HCT116 (cell line): Measurements from ENCODE around the gene CAMK2G. TPM values are rescaled to one million over a fixed set of nuclear protein-coding genes. Genes with fewer than 3 reads are reported as not detected.

Source experiments
- ATAC-seq: fragments of 200-7000 bp; cut with Tn5 transposase; 2 replicates; pipeline ENCODE4 v1.9.1; 2020; ENCODE audit warnings: mild to moderate bottlenecking, moderate library complexity
- BruUV-seq: library from RNA; stranded (reverse); fragments of 400-500 nt; replicated peaks from 2 replicates; lab custom pipeline; 2021; lab: Mats Ljungman, UMichigan
- CTCF ChIA-PET: fragments of 300-600 bp; sonication (Branson Sonifier 250); formaldehyde crosslinking; loops from one replicate; lab custom pipeline; 2021; ENCODE audit warnings: antibody characterized with exemption; lab: Charles Lee
- POLR2A ChIA-PET: fragments of 300-600, 350-600 bp; sonication (Branson Sonifier 250); formaldehyde crosslinking; loops from one replicate; lab custom pipeline; 2021; ENCODE audit warnings: antibody characterized with exemption; lab: Charles Lee
- RAD21 ChIA-PET, 2 experiments: fragments of 300-600 bp; sonication (Branson Sonifier 250); formaldehyde crosslinking; loops; one replicate each; lab custom pipeline; 2023; ENCODE audit warnings: low total read pairs in 2 of 2; ENCODE audit not compliant: uncharacterized antibody in 2 of 2, unreplicated experiment in 2 of 2, low non-redundant PET in 1 of 2; lab: Charles Lee
- DNase-seq: peaks from one replicate; pipeline ENCODE4 v3.0.0-alpha.2; 2010; ENCODE audit warnings: low read depth, low spot score
- H2AFZ ChIP-seq: fragments of 200-600 bp; shearing (Covaris generic), sonication (generic); 2 replicates; pipeline ENCODE4 v1.6.1; 2017; ENCODE audit warnings: low read depth, mixed run types, mixed read lengths, antibody characterized with exemption, low read length; ENCODE audit not compliant: poor library complexity, severe bottlenecking
- H3K27ac ChIP-seq: 2 replicates; pipeline ENCODE4 v1.5.1; 2012; ENCODE audit warnings: low read depth, low read length
- H3K27me3 ChIP-seq: fragments of 200-600 bp; sonication (generic); 2 replicates; pipeline ENCODE4 v1.6.1; 2016; ENCODE audit warnings: mixed run types, low read length, mixed read lengths; ENCODE audit not compliant: insufficient read depth
- H3K36me3 ChIP-seq, 2 experiments: fragments of 200-500 bp in 1 of 2; fragments of 200-600 bp in 1 of 2; sonication (Bioruptor generic) in 1 of 2; sonication (generic) in 1 of 2; 2 replicates each; pipeline versions ENCODE4 v1.5.1 to v1.6.1; 2014 to 2016; ENCODE audit warnings: low read length in 2 of 2, inconsistent platforms in 1 of 2, mixed read lengths in 1 of 2, mixed run types in 1 of 2; ENCODE audit not compliant: insufficient read depth in 2 of 2, control insufficient read depth in 1 of 2
- H3K4me1 ChIP-seq, 2 experiments: fragments of 200-600 bp in 1 of 2; sonication (generic) in 1 of 2; 2 replicates each; pipeline versions ENCODE4 v1.5.1 to v1.6.1; 2012 to 2017; ENCODE audit warnings: low read length in 2 of 2, inconsistent platforms in 1 of 2, mild to moderate bottlenecking in 1 of 2, mixed read lengths in 1 of 2, mixed run types in 1 of 2, moderate library complexity in 1 of 2; ENCODE audit not compliant: insufficient read depth in 2 of 2, control insufficient read depth in 1 of 2
- H3K4me2 ChIP-seq: fragments of 200-600 bp; sonication (generic); 2 replicates; pipeline ENCODE4 v1.6.1; 2017; ENCODE audit warnings: mixed run types, low read length, mixed read lengths
- H3K4me3 ChIP-seq, 2 experiments: fragments of 200-600 bp in 1 of 2; sonication (generic) in 1 of 2; replicated peaks in 1 of 2; 2 replicates each; pipeline ENCODE4 v1.5.1; 2011 to 2016; ENCODE audit warnings: low read length in 2 of 2, control low read depth in 1 of 2, low read depth in 1 of 2, mild to moderate bottlenecking in 1 of 2, mixed read lengths in 1 of 2, mixed run types in 1 of 2
- H3K79me2 ChIP-seq: fragments of 200-600 bp; sonication (generic); 2 replicates; pipeline ENCODE4 v1.6.1; 2017; ENCODE audit warnings: mild to moderate bottlenecking, mixed run types, low read length, moderate library complexity, mixed read lengths; ENCODE audit not compliant: insufficient read depth
- H3K9ac ChIP-seq: fragments of 200-600 bp; sonication (generic); 2 replicates; pipeline ENCODE4 v1.6.1; 2016; ENCODE audit warnings: low read length, mixed read lengths
- H3K9me2 ChIP-seq: fragments of 200-600 bp; sonication (generic), shearing (Covaris generic); 2 replicates; pipeline ENCODE4 v1.6.1; 2017; ENCODE audit warnings: mixed run types, mild to moderate bottlenecking, moderate library complexity; ENCODE audit not compliant: insufficient read depth
- H3K9me3 ChIP-seq, 2 experiments: fragments of 200-500 bp in 1 of 2; fragments of 200-600 bp in 1 of 2; sonication (Bioruptor generic) in 1 of 2; sonication (generic) in 1 of 2; 2 replicates each; pipeline ENCODE4 v1.6.1; 2014 to 2017; ENCODE audit warnings: low read length in 2 of 2, mixed read lengths in 2 of 2, inconsistent platforms in 1 of 2, low read depth in 1 of 2, mild to moderate bottlenecking in 1 of 2, mixed run types in 1 of 2, moderate library complexity in 1 of 2; ENCODE audit not compliant: control insufficient read depth in 1 of 2, insufficient read depth in 1 of 2
- H4K20me1 ChIP-seq: fragments of 200-600 bp; sonication (generic), shearing (Covaris generic); 2 replicates; pipeline ENCODE4 v1.6.1; 2017; ENCODE audit warnings: mixed run types, mild to moderate bottlenecking, moderate library complexity; ENCODE audit not compliant: insufficient read depth
- ATF3 ChIP-seq: IDR thresholded peaks from 2 replicates; pipeline ENCODE4 v1.6.1; 2012
- CEBPB ChIP-seq: IDR thresholded peaks from 2 replicates; pipeline ENCODE4 v1.6.1; 2012; ENCODE audit warnings: low read depth
- EGR1 ChIP-seq: IDR thresholded peaks from 2 replicates; pipeline ENCODE4 v1.6.1; 2012; ENCODE audit warnings: low read depth
- ELF1 ChIP-seq: IDR thresholded peaks from 2 replicates; pipeline ENCODE4 v1.6.1; 2012; ENCODE audit warnings: low read depth, borderline replicate concordance
- EZH2phosphoT487 ChIP-seq: fragments of 200-600 bp; IDR thresholded peaks from 2 replicates; pipeline ENCODE4 v1.6.1; 2018; ENCODE audit warnings: antibody characterized with exemption, borderline replicate concordance
- FOSL1 ChIP-seq: IDR thresholded peaks from 2 replicates; pipeline ENCODE4 v1.6.1; 2012; ENCODE audit warnings: low read depth
- JUND ChIP-seq: IDR thresholded peaks from 2 replicates; pipeline ENCODE4 v1.6.1; 2012
- POLR2A ChIP-seq: IDR thresholded peaks from 2 replicates; pipeline ENCODE4 v1.7.0; 2011; ENCODE audit warnings: borderline replicate concordance; ENCODE audit not compliant: insufficient read depth, insufficient read length; ENCODE audit errors: extremely low read depth
- REST ChIP-seq: IDR thresholded peaks from 2 replicates; pipeline ENCODE4 v1.6.1; 2012; ENCODE audit warnings: low read depth
- SIN3A ChIP-seq: IDR thresholded peaks from 2 replicates; pipeline ENCODE4 v1.6.1; 2012; ENCODE audit warnings: low read depth
- SP1 ChIP-seq: IDR thresholded peaks from 2 replicates; pipeline ENCODE4 v1.6.1; 2012; ENCODE audit warnings: low read depth
- SRF ChIP-seq: IDR thresholded peaks from 2 replicates; pipeline ENCODE4 v1.6.1; 2012; ENCODE audit warnings: low read depth
- YY1 ChIP-seq: IDR thresholded peaks from 2 replicates; pipeline ENCODE4 v1.6.1; 2011; ENCODE audit warnings: low read length, low read depth, moderate library complexity, mild to moderate bottlenecking; ENCODE audit not compliant: insufficient replicate concordance; ENCODE audit errors: extremely low read depth
- ZBTB33 ChIP-seq: IDR thresholded peaks from 2 replicates; pipeline ENCODE4 v1.6.1; 2011; ENCODE audit warnings: mild to moderate bottlenecking, low read length, moderate library complexity; ENCODE audit not compliant: insufficient replicate concordance; ENCODE audit errors: extremely low read depth
- ZNF274 ChIP-seq: fragments of 200-500 bp; sonication (Bioruptor generic); IDR thresholded peaks from 2 replicates; pipeline ENCODE4 v1.6.1; 2014; ENCODE audit warnings: mild to moderate bottlenecking, low read depth, low read length, inconsistent platforms
- intact Hi-C: fragments of 100-400 bp; cut with micrococcal nuclease; formaldehyde crosslinking; loops from 2 replicates; pipeline ENCODE4 v1.10.0; 2022
- total RNA-seq: library from RNA; stranded (reverse); gene quantifications from one replicate; pipeline ENCODE4 v1.2.1, GENCODE V29; 2021; ENCODE audit not compliant: unreplicated experiment
- TF ChIP-seq, protein P1 (sequence below): IDR thresholded peaks from 2 replicates; pipeline ENCODE4 v1.6.1; 2012

Gene CAMK2G
- total RNA-seq, 1 experiment from 2014 or later = 28.3 TPM

DNA sequence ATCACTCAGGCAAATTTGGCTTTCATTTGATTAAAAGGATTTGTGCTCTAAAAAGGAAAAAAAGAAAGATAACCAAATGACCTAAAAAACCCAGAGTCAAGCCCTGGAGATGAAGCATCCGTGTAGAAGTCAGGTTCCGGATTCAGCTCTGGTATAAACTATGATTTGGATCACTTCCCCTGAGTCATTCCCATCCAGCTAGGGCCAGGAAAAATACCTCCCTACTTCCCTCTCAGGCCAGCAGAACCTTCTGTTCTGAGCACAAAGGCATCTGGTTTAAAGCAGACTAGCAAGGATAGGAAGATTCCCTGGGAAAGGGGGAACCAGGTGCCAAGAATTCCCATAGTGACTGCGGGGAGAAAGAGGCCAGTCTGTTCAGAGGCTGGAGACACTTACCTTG, 37.3 kb downstream of the CAMK2G start:
- TF ChIP-seq SIN3A (no peak), CEBPB (no peak), FOSL1 (no peak), SRF (no peak), REST (no peak), SP1 (no peak), JUND (no peak), EGR1 (no peak), YY1 (no peak), ELF1 (no peak), EZH2phosphoT487 (no peak), ZBTB33 (no peak), ZNF274 (no peak), POLR2A (no peak), ATF3 (no peak)
- TF ChIP-seq, protein P1, sequence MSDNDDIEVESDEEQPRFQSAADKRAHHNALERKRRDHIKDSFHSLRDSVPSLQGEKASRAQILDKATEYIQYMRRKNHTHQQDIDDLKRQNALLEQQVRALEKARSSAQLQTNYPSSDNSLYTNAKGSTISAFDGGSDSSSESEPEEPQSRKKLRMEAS = no peak
- Histone ChIP-seq H3K79me2 (no peaks in the 10 kb centered on the region), H2AFZ (no peak overlapping the region), H3K36me3 (peaks cover 19 to 21% of the 10 kb centered on the region in 2 experiments; a peak in 3 of 4 replicates), H3K4me1 (peaks cover 0 to 9% of the 10 kb centered on the region in 2 experiments; a peak in 2 of 4 replicates), H3K27me3 (no peaks in the 10 kb centered on the region), H3K9ac (no peak overlapping the region), H3K9me3 (no peaks in the 10 kb centered on the region), H3K4me3 (no peak overlapping the region), H3K4me2 (no peak overlapping the region), H4K20me1 (no peaks in the 10 kb centered on the region), H3K27ac (no peak overlapping the region), H3K9me2 (no peaks in the 10 kb centered on the region)
- ATAC-seq (no peak), DNase-seq (no peak)
- intact Hi-C loops = no loop called here
- POLR2A ChIA-PET = no interaction called here
- no TSS peak for BruUV-seq
- RAD21 ChIA-PET = no interaction called here
- CTCF ChIA-PET = no interaction called here
